Prostate gland (tissue), 2 donors: ENCODE data around the gene DDX31.

Source experiments
- POLR2AphosphoS5 ChIP-seq: sonication (generic); formaldehyde crosslinking; IDR thresholded peaks from one replicate; pipeline ENCODE4 v1.6.1; 2017; ENCODE audit warnings: antibody characterized with exemption
- TF ChIP-seq, protein P1 (sequence below), 4 experiments: fragments of 200-600 bp in 2 of 4; fragments of 450-650 bp in 2 of 4; sonication (generic) in 2 of 4; IDR thresholded peaks; 1 replicate in 3 of 4; 2 replicates in 1 of 4; pipeline ENCODE4 v1.5.1; 2016 to 2019; ENCODE audit warnings: antibody characterized with exemption in 4 of 4, mild to moderate bottlenecking in 2 of 4, moderate library complexity in 2 of 4

- TF ChIP-seq, protein P1, sequence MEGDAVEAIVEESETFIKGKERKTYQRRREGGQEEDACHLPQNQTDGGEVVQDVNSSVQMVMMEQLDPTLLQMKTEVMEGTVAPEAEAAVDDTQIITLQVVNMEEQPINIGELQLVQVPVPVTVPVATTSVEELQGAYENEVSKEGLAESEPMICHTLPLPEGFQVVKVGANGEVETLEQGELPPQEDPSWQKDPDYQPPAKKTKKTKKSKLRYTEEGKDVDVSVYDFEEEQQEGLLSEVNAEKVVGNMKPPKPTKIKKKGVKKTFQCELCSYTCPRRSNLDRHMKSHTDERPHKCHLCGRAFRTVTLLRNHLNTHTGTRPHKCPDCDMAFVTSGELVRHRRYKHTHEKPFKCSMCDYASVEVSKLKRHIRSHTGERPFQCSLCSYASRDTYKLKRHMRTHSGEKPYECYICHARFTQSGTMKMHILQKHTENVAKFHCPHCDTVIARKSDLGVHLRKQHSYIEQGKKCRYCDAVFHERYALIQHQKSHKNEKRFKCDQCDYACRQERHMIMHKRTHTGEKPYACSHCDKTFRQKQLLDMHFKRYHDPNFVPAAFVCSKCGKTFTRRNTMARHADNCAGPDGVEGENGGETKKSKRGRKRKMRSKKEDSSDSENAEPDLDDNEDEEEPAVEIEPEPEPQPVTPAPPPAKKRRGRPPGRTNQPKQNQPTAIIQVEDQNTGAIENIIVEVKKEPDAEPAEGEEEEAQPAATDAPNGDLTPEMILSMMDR (IDR thresholded peaks at IDR 0.05): no peak
- no peak for TF ChIP-seq POLR2AphosphoS5
These were observed 47.6 kb downstream of the DDX31 start for GRCh38 chr9:132622159-132622558.
